ENCODE results near the gene MC4R.

The MC4R gene

GRCh38 chr18:60389314-60389713, 16.7 kb upstream of the MC4R start:
- TF ChIP-seq POLR2AphosphoS5 (IDR thresholded peaks at IDR 0.05; ENCODE audit: low read depth, low read length) = no peak
- FAIRE-seq = no peak
- no peak for DNase-seq (ENCODE audit: insufficient read length, low spot score)

DNA sequence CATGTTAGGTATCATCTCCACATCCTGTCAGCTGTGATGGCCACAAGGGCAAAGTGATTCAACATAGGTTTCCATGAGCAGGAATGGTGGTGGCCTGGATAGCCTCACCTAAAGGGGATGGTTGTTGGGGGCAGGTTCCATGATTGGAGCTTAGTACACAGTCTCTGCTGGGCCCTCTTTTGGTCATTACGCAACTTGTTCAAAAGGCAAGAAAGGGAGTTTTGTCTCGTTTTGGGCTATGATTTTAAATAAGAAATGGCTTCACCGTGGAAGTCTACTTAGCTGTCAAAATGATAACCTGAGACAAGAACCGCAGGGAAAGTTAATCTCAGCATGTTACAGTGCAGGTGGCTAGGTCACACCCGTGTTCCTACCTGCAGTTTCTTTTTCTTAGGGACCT, 13.1 kb upstream of the MC4R start:
- TF ChIP-seq PAX5 (IDR thresholded peaks at IDR 0.05; ENCODE audit: insufficient read depth, low read length, severe bottlenecking) = no peak
- TF ChIP-seq POLR2AphosphoS5 (IDR thresholded peaks at IDR 0.05; ENCODE audit: low read depth, low read length) = no peak
- no peak for TF ChIP-seq POLR2A (IDR thresholded peaks at IDR 0.05; ENCODE audit: low read depth, low read length)
- no peak for TF ChIP-seq SPI1 (IDR thresholded peaks at IDR 0.05; ENCODE audit: low read depth, low read length)
- TF ChIP-seq POU2F2 (IDR thresholded peaks at IDR 0.05; ENCODE audit: low read depth, low read length) = no peak
- no peak for FAIRE-seq
- DNase-seq (ENCODE audit: insufficient read length, low spot score) = no peak

GRCh38 chr18:60383893-60384292, 11.3 kb upstream of the MC4R start:
- FAIRE-seq (no peak), DNase-seq (ENCODE audit: insufficient read length, low spot score) (no peak)
- no peak for TF ChIP-seq SPI1 (IDR thresholded peaks at IDR 0.05; ENCODE audit: low read depth, low read length)
- TF ChIP-seq PAX5 (IDR thresholded peaks at IDR 0.05; ENCODE audit: insufficient read depth, low read length, severe bottlenecking) = no peak
- no peak for TF ChIP-seq POLR2AphosphoS5 (IDR thresholded peaks at IDR 0.05; ENCODE audit: low read depth, low read length)

- no peak for TF ChIP-seq POLR2A (IDR thresholded peaks at IDR 0.05; ENCODE audit: low read depth, low read length)
- no peak for DNase-seq (ENCODE audit: insufficient read length, low spot score)
- no peak for FAIRE-seq
Measured at GRCh38 chr18:60377778-60378469, 5.3 kb upstream of the MC4R start.

DNA sequence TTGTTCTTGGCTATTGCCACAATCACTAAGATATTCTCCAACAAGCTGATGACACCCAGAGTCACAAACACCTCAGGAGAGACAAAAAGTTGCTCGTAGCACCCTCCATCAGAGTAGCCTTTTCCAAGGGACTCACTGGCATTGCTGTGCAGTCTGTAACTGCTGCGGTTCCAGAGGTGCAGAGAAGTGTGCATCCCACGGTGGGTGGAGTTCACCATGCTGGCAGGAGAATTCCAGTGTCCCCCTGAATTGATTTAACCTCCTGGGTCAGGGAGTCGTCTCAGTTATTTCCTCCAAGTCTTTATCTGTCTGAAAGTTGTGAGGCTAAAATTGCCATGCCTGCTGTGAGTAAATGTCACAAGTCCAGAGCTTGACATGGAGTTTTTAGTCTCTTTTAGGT, 443 bp downstream of the MC4R start:
- DNase-seq (ENCODE audit: insufficient read length, low spot score) (no peak), FAIRE-seq (no peak)
- TF ChIP-seq POLR2A (IDR thresholded peaks at IDR 0.05; ENCODE audit: low read depth, low read length) (no peak), TAF1 (IDR thresholded peaks at IDR 0.05; ENCODE audit: low read depth, low read length) (no peak), POLR2AphosphoS5 (IDR thresholded peaks at IDR 0.05; ENCODE audit: low read depth, low read length) (no peak), SPI1 (IDR thresholded peaks at IDR 0.05; ENCODE audit: low read depth, low read length) (no peak), POU2F2 (IDR thresholded peaks at IDR 0.05; ENCODE audit: low read depth, low read length) (no peak), PAX5 (IDR thresholded peaks at IDR 0.05; ENCODE audit: insufficient read depth, low read length, severe bottlenecking) (no peak)

- TF ChIP-seq SPI1 (IDR thresholded peaks at IDR 0.05; ENCODE audit: low read depth, low read length) = no peak
- no peak for TF ChIP-seq POLR2AphosphoS5 (IDR thresholded peaks at IDR 0.05; ENCODE audit: low read depth, low read length)
- DNase-seq (ENCODE audit: insufficient read length, low spot score) (no peak), FAIRE-seq (no peak)
Measured at GRCh38 chr18:60358516-60358915, 14.1 kb downstream of the MC4R start.

- DNase-seq (ENCODE audit: insufficient read length, low spot score) (no peak), FAIRE-seq (no peak)
- no peak for TF ChIP-seq POLR2AphosphoS5 (IDR thresholded peaks at IDR 0.05; ENCODE audit: low read depth, low read length)
- no peak for TF ChIP-seq SPI1 (IDR thresholded peaks at IDR 0.05; ENCODE audit: low read depth, low read length)
- no peak for TF ChIP-seq PAX5 (IDR thresholded peaks at IDR 0.05; ENCODE audit: insufficient read depth, low read length, severe bottlenecking)
- TF ChIP-seq TAF1 (IDR thresholded peaks at IDR 0.05; ENCODE audit: low read depth, low read length) = no peak
- TF ChIP-seq POU2F2 (IDR thresholded peaks at IDR 0.05; ENCODE audit: low read depth, low read length) = no peak
- TF ChIP-seq POLR2A (IDR thresholded peaks at IDR 0.05; ENCODE audit: low read depth, low read length) = no peak
Measured at GRCh38 chr18:60350941-60351340, 21.6 kb downstream of the MC4R start.

GRCh38 chr18:60350150-60350549, 22.4 kb downstream of the MC4R start:
- FAIRE-seq = no peak
- TF ChIP-seq SPI1 (IDR thresholded peaks at IDR 0.05; ENCODE audit: low read depth, low read length) (no peak), TAF1 (IDR thresholded peaks at IDR 0.05; ENCODE audit: low read depth, low read length) (no peak), POU2F2 (IDR thresholded peaks at IDR 0.05; ENCODE audit: low read depth, low read length) (no peak), POLR2A (IDR thresholded peaks at IDR 0.05; ENCODE audit: low read depth, low read length) (no peak), PAX5 (IDR thresholded peaks at IDR 0.05; ENCODE audit: insufficient read depth, low read length, severe bottlenecking) (no peak), POLR2AphosphoS5 (IDR thresholded peaks at IDR 0.05; ENCODE audit: low read depth, low read length) (no peak)
- DNase-seq (ENCODE audit: insufficient read length, low spot score) = no peak

GRCh38 chr18:60347526-60348045, 25.0 kb downstream of the MC4R start:
- FAIRE-seq (no peak), DNase-seq (ENCODE audit: insufficient read length, low spot score) (no peak)
- TF ChIP-seq PAX5 (IDR thresholded peaks at IDR 0.05; ENCODE audit: insufficient read depth, low read length, severe bottlenecking) = no peak
- no peak for TF ChIP-seq SPI1 (IDR thresholded peaks at IDR 0.05; ENCODE audit: low read depth, low read length)
- no peak for TF ChIP-seq POLR2AphosphoS5 (IDR thresholded peaks at IDR 0.05; ENCODE audit: low read depth, low read length)

DNA sequence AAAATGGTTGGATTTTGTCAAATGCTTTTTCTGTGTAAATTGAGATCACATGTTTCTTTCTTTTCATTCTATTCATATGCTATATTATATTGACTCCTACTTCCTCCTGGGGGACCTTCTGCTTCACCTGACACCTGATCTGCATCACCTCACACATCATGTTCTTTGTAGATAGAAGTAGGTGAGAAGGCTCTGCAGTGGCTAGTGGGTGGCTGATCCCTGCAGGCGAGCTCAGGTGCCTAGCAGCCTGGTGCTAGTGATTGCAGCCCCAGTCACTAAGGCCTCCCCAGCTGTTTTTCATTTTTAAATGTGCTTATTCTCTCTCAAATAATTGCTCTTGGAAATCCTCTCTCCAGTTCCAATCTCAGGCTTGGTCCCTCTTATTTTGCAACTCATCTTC, 33.6 kb downstream of the MC4R start:
- no peak for FAIRE-seq
- no peak for DNase-seq (ENCODE audit: insufficient read length, low spot score)
- no peak for TF ChIP-seq POLR2A (IDR thresholded peaks at IDR 0.05; ENCODE audit: low read depth, low read length)
- no peak for TF ChIP-seq PAX5 (IDR thresholded peaks at IDR 0.05; ENCODE audit: insufficient read depth, low read length, severe bottlenecking)
- no peak for TF ChIP-seq POU2F2 (IDR thresholded peaks at IDR 0.05; ENCODE audit: low read depth, low read length)
- TF ChIP-seq TAF1 (IDR thresholded peaks at IDR 0.05; ENCODE audit: low read depth, low read length) = no peak
- TF ChIP-seq SPI1 (IDR thresholded peaks at IDR 0.05; ENCODE audit: low read depth, low read length) = no peak
- no peak for TF ChIP-seq POLR2AphosphoS5 (IDR thresholded peaks at IDR 0.05; ENCODE audit: low read depth, low read length)

GRCh38 chr18:60331890-60332289, 40.7 kb downstream of the MC4R start:
- DNase-seq (ENCODE audit: insufficient read length, low spot score) (no peak), FAIRE-seq (no peak)
- TF ChIP-seq PAX5 (IDR thresholded peaks at IDR 0.05; ENCODE audit: insufficient read depth, low read length, severe bottlenecking) = no peak
- no peak for TF ChIP-seq POU2F2 (IDR thresholded peaks at IDR 0.05; ENCODE audit: low read depth, low read length)
